Suppressor macrophage treated with lipopolysaccharide for 1 hour (primary cell): ENCODE results near the gene CYB5D1.

Experiments
- DNase-seq, 3 donors: peaks; one replicate each; pipeline ENCODE4 v3.0.0-alpha.2; 2020 to 2022

CYB5D1 gene

DNA sequence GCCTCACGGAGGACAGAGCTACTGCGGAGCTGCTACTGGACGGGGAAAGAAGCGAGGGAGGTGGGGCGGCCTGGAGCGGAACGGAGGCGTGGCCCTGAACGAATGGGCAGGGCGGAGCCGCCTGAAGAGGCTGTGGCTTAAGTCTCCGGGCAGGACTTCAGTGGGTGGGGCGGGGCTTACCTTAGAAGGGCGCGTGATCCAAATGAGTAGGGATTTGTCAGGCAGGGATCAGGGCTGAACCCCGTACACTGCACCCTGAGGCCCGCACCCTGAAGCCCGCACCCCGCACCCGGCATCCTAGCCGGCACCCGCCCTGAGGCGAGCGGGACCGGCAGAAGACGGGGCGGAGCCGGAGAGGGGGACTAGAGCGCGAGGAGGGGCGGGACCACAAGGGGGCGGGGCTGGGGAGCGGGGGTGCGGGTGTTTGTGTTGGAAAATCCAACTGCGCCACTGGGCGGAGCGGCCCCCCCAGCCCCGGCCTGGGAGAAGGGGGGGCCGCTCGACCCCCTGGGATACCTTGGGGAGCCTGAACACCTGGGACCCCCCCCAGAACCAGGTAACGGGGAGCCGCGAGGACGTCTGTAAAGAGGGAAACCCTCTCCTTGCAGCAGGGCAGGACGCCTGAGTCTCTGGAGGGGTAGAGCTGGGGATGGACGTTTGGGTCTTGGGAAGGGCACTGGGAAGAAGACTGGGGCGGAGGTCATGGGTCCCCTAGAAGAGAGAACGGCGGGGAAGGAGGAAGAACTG lies 23.8 kb upstream of the CYB5D1 start, which contains the start of gene KDM6B:
Gene KDM6B, plus strand, starts transcription at position 423 of the 747 bp plus-strand sequence. CDS start 11,338 bp downstream, outside the sequence.
- DNase-seq: peak; percentile 94 to 97 (median 97)

DNA sequence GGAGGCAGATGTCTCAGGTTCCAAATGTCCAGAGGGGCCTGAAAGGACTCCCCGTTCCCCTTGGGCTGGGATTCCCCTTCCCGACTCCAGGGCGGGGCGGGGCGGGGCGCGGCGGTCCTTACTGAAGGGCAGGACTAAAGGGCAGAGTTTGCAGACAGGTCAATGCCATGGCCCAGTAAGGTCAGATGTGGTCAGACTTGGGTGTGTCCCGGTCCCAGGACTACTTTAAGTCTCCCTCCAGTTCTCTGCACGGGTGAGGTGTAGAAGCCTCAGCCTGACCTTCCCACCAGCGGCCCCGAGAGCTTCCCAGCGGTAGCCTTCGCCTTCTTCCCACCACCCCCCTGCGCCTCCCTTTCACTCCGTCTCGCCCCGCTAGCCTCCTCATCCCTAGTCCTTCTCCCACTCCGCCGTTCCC lies 23.3 kb upstream of the CYB5D1 start:
- peak; percentile 82 to 94 (median 88) for DNase-seq

GRCh38 chr17:7834957-7835813 lies 22.6 kb upstream of the CYB5D1 start:
- peak; percentile 94 to 97 (median 95) for DNase-seq

- DNase-seq: peak; percentile 56 to 77 (median 64)
These were observed 21.8 kb upstream of the CYB5D1 start for GRCh38 chr17:7835814-7836595.

GRCh38 chr17:7836596-7837407 lies 21.0 kb upstream of the CYB5D1 start:
- peak; percentile 90 to 93 (median 92) for DNase-seq

DNA sequence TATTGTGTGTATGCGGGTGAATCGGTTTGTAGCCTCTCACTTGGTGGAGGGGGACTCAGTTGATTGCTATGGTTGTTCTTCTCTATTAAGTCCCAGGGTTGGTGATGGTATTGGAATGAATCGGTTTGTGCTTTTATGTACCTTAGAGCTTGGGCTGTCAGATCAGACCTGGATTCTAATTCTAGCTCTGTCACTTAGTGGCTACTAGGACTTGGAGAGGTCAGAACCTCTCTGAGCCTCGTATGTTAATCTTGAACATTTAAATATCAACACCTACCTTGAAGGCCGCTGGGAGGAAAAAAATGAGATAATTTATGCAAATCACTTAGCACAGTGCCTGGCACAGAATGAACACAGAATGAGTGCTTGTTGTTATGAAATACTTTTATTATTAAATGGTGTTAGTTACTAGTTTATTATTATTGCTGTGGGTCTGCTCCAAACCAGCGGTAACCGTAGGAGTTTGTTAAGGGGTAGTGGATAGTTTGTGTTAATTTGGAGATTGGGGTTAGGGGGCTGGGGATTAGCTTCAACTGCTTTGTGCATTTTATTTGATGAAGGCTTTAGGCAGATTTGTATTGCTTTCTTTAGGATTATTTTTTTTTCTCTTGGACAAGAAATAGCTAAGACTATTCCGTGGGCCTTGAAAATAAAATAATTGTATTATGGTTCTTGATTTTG lies 20.3 kb upstream of the CYB5D1 start:
- DNase-seq: peak; percentile 48 to 76 (median 57)

DNA sequence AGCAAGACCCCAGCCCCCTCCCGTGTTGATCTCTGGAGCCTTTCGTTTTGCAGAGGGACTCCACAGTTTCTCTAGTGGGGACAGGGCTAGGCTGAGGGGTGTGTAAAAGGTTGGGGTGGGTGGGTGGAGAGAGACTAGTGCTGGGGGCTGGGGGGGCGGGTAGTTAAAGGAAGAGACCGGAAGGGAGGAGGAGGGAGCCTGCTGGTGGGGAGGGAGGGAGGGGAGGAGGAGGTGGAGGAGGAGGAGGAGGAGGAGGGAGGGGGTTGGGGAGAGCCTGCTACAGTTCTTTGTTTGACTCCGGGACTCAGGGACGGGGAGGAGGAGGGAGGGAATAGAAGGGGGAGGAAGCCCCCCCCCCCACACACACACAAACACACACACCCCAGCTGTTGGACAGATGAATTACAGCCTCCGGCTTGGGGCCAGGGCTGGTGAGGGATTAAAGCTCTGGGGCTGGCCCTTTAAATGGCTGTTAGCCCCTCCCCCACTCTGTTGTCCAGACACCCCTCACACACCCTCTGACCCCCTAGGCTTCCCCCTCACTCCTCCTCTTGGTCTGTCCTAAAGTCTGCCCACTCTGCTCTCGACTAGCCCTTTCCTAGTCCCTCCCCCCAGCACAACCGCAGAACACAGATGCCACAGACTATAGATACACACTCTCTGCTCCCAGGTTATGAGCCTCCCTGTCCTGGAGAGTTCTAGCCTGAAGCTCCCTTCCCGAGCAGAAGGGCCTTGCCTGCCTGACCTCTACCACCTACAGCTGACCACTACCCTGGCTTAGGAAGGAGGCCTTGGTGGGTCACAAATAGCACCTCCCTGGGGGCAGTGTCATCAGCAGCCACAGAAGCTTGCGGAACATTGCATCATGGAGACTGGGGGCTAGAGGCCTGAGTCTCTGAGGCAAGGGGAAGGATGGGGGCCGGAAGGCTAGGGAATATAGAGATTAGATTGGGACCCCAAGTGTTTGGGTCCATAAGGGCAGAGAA lies 19.4 kb upstream of the CYB5D1 start:
- DNase-seq: peak; percentile 53 to 57 (median 57)

DNA sequence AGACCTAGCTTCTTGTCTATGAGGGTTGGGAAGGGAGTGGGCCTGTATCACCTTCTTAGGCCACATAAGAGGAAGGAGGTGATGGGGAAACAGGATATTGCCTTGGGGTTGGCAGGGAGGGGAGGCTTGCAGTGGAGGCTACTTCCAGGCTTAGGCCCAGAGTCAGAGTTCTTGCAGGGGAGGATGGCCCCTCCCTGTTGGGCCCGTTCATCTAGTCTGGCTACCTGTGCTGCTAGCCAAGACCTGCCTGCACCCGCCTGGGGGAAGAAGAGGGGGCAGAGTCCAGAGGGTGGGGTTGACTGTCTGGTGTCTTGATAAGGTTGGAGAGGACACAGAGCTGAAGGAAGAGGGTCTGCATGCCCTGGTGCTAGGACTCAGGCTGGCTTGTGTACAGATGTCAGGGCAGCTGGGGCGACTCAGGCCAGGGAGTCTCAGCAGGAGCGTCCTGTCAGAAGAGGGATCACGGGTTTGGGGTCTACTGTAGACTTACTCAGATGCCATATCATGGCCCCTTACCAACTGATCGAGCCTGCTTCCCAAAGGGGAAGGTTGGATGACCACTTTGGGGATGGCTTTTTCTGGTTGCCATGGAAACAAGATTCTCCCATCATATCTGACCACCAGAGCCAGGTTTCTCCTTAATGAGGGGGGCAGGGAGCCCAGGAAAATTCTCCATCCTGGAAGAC lies 18.5 kb upstream of the CYB5D1 start:
- DNase-seq: peak in 2 of 3 donors; percentile 47 to 53

DNA sequence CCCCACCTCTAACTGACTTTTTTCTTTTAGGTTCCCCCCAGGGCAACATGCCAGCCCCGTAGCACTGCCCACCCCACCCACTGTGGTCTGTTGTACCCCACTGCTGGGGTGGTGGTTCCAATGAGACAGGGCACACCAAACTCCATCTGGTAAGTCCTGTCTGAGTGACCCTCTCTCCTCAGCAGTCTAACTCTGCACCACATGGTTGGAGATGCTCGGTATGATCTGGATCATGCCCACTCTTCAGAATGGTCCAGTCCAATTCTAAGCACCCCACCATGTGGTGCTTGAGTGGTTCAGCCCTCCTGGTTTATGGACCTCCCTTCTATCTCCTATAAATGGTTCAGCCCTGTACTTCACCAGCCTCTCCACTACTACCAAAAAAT lies 17.9 kb upstream of the CYB5D1 start:
- DNase-seq: peak in 2 of 3 donors; percentile 41 to 53

- peak in 1 of 3 donors; percentile 17 for DNase-seq
These were observed 17.4 kb upstream of the CYB5D1 start for GRCh38 chr17:7840441-7840840.

- no peak for DNase-seq
These were observed 16.9 kb upstream of the CYB5D1 start for GRCh38 chr17:7840875-7841274.

DNA sequence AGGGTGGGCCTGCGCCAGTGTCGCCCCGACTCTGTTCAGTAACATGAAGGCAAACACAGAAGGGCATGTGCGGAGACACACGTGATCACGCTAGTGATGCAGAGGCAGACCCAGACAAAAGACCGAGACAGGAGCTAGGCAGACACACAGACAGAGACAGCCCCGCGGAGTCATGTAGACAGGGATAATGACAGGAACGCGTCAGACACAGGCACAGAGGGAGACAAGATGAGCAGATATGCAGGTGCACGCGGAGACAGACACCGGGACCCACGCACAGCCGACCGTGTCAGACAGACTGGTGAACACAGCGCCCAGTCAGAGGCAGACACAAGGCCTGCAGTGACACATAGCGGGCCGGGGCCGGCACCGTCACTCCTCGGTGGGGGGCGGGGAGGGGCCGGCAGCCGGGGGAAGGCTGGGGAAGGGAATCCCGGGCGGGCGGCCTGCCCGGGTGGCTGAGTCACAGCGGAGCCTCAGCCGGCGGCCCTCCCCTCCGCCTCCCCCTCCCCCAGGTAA lies 16.3 kb upstream of the CYB5D1 start:
- DNase-seq: peak; percentile 95 to 99 (median 97)

DNA sequence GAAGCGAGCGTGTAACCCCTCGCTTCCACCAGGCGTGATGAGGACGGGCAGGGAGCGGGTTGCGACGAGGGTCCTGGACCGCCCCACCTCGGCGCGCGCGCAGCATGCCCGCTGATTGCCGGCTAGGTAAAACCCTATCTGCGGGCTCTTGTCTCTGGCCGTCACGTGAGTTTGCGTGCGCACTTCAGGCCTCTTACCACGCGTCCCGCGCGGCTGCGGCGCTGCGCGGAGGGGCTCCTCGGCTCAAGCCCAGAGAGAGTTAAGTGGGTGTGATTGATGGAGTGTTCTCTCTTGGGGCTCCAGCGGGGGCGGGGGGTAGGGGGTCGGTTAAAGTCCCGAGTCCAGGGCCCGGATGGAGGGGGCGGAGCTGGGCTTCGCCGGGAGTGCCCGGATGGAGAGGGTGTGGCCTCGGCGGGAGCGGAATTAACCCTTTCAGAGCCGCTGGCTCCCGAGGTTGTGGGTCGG lies 15.9 kb upstream of the CYB5D1 start:
- DNase-seq: peak; percentile 94 to 96 (median 94)

DNA sequence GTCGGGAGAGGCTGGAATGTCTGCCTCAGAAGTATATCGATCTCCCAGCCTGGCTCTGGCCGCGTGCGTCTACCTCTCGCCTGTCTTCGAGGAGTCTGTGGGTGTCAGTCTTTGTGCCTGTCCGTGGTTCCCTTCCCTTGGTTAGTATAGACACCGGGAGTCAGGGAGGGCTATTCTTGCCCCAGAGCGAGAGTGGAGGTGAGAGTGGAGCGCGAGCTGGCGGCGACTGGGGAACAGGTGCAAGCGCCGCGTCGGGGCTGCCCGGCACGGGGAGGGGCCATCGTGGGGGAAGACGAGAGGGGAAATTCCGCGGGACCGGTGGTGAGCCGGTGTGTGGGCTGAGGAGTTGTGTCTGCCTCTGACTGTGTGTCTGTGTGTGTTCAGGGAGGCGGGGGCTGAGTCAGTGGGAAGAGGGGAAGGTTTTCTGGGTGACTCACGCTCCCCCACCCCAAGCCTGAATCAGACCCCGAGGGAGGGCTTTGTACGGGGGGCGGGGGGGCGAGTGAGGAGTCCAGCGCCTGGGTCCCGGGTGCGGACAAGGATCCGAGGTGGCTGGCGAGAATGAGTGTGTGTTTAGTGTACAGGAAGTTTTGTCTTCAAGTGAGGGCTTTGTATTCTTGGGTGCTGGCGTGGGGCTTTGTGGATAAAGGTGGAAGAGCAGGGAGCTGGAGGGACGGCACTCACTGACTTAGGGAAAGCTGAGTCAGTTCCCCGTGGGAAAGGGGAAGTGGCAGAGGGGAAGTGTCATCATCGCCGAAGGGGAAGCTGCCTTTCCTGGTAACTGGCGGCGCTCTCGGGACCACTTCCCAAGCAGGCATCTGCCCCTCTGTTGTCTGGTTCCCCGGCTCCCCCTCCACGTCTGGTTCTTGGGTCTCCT lies 15.2 kb upstream of the CYB5D1 start:
- peak; percentile 98 to 99 (median 99) for DNase-seq

DNA sequence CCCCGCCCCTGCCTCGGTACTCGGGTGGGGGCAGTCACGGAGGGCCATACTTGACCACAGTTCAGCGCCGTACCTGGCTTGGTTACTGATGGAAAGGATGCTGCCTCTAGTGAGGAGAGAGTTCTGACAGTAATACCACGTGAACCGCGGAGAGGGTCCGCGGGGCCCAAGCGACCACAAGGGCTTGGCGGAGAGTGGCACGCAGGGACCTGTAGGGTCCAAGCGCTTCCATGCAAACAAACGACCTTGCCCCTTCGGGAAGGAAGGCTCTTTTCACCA lies 14.6 kb upstream of the CYB5D1 start:
- DNase-seq: no peak

GRCh38 chr17:7843536-7844291 lies 14.1 kb upstream of the CYB5D1 start:
- peak; percentile 97 to 99 (median 98) for DNase-seq
